ENCODE data around the gene NFATC2.

The NFATC2 gene

GRCh38 chr20:51510936-51511605 is 31.4 kb downstream of the NFATC2 start:
- no peak for TF ChIP-seq HDGF (IDR thresholded peaks at IDR 0.05; ENCODE audit: borderline replicate concordance)
- TF ChIP-seq NFRKB (IDR thresholded peaks at IDR 0.05) = no peak
- TF ChIP-seq ZNF384 (IDR thresholded peaks at IDR 0.05) = no peak
- no peak for TF ChIP-seq ARNT (IDR thresholded peaks at IDR 0.05)
- TF ChIP-seq L3MBTL2 (conservative IDR thresholded peaks at IDR 0.05) = no peak
- TF ChIP-seq BHLHE40 (IDR thresholded peaks at IDR 0.05; ENCODE audit: borderline replicate concordance) = no peak
- TF ChIP-seq FOXM1 (IDR thresholded peaks at IDR 0.05; ENCODE audit: borderline replicate concordance) = no peak
- TF ChIP-seq CTBP1 (IDR thresholded peaks at IDR 0.05; ENCODE audit: borderline replicate concordance) = no peak
- TF ChIP-seq, protein P1, sequence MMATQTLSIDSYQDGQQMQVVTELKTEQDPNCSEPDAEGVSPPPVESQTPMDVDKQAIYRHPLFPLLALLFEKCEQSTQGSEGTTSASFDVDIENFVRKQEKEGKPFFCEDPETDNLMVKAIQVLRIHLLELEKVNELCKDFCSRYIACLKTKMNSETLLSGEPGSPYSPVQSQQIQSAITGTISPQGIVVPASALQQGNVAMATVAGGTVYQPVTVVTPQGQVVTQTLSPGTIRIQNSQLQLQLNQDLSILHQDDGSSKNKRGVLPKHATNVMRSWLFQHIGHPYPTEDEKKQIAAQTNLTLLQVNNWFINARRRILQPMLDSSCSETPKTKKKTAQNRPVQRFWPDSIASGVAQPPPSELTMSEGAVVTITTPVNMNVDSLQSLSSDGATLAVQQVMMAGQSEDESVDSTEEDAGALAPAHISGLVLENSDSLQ (IDR thresholded peaks at IDR 0.05) = no peak
- no peak for TF ChIP-seq ELF4 (IDR thresholded peaks at IDR 0.05)
- TF ChIP-seq SP1 (IDR thresholded peaks at IDR 0.05) = no peak
- TF ChIP-seq TARDBP (IDR thresholded peaks at IDR 0.05) = no peak
- no peak for TF ChIP-seq SUZ12 (IDR thresholded peaks at IDR 0.05)
- no peak for TF ChIP-seq FOXA1 (IDR thresholded peaks at IDR 0.05)
- TF ChIP-seq LEF1 (IDR thresholded peaks at IDR 0.05; ENCODE audit: borderline replicate concordance) = no peak
- TF ChIP-seq FOXK2 (IDR thresholded peaks at IDR 0.05) = no peak
- POLR2A ChIA-PET = no interaction called here

GRCh38 chr20:51510169-51510568 is 32.4 kb downstream of the NFATC2 start:
- TF ChIP-seq NFRKB (IDR thresholded peaks at IDR 0.05) (no peak), HDGF (IDR thresholded peaks at IDR 0.05; ENCODE audit: borderline replicate concordance) (no peak), SP1 (IDR thresholded peaks at IDR 0.05) (no peak), L3MBTL2 (conservative IDR thresholded peaks at IDR 0.05) (no peak), ELF4 (IDR thresholded peaks at IDR 0.05) (no peak), FOXA1 (IDR thresholded peaks at IDR 0.05) (no peak), ARNT (IDR thresholded peaks at IDR 0.05) (no peak), TARDBP (IDR thresholded peaks at IDR 0.05) (no peak), BHLHE40 (IDR thresholded peaks at IDR 0.05; ENCODE audit: borderline replicate concordance) (no peak), FOXK2 (IDR thresholded peaks at IDR 0.05) (no peak), LEF1 (IDR thresholded peaks at IDR 0.05; ENCODE audit: borderline replicate concordance) (no peak)
- TF ChIP-seq, protein P1 (IDR thresholded peaks at IDR 0.05) = no peak
- ChIA-PET POLR2A (no interaction called here), CTCF (no interaction called here)
- DNase-seq (ENCODE audit: extremely low spot score) = no peak

More at GRCh38 chr20:51510936-51511605, 31.4 kb downstream of the NFATC2 start:
- CTCF ChIA-PET = no interaction called here
- DNase-seq (ENCODE audit: extremely low spot score) = no peak

DNA sequence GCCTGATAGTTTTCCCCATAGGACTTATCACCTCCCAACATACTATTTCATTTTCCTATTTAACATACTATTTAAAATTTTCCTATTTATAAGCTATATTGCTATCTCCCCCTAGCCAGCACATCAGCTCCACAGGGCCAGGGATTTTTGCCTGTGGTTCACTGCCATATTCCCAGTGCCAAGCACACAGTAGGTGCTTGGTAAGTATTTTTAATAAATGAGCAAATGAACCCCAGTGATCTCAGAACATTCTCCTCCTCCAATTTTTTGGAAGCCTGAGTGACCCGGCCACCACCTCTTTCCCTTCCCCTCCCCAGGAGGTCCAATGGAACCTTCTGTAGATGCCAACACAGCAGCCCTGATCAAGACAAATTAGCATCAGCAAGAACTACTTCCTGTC is 33.3 kb downstream of the NFATC2 start:
- no peak for DNase-seq (ENCODE audit: extremely low spot score)
- ChIA-PET CTCF (no interaction called here), POLR2A (no interaction called here)
- TF ChIP-seq L3MBTL2 (conservative IDR thresholded peaks at IDR 0.05) (no peak), FOXM1 (IDR thresholded peaks at IDR 0.05; ENCODE audit: borderline replicate concordance) (no peak), ARNT (IDR thresholded peaks at IDR 0.05) (no peak), LEF1 (IDR thresholded peaks at IDR 0.05; ENCODE audit: borderline replicate concordance) (no peak), SUZ12 (IDR thresholded peaks at IDR 0.05) (no peak), SP1 (IDR thresholded peaks at IDR 0.05) (no peak), ZNF384 (IDR thresholded peaks at IDR 0.05) (no peak), FOXK2 (IDR thresholded peaks at IDR 0.05) (no peak), BHLHE40 (IDR thresholded peaks at IDR 0.05; ENCODE audit: borderline replicate concordance) (no peak), HDGF (IDR thresholded peaks at IDR 0.05; ENCODE audit: borderline replicate concordance) (no peak), FOXA1 (IDR thresholded peaks at IDR 0.05) (no peak), ELF4 (IDR thresholded peaks at IDR 0.05) (no peak), CTBP1 (IDR thresholded peaks at IDR 0.05; ENCODE audit: borderline replicate concordance) (no peak)

GRCh38 chr20:51508780-51509179 is 33.7 kb downstream of the NFATC2 start:
- TF ChIP-seq TARDBP (IDR thresholded peaks at IDR 0.05) = no peak
- TF ChIP-seq LEF1 (IDR thresholded peaks at IDR 0.05; ENCODE audit: borderline replicate concordance) = no peak
- no peak for TF ChIP-seq SP1 (IDR thresholded peaks at IDR 0.05)
- TF ChIP-seq, protein P1 (IDR thresholded peaks at IDR 0.05) = no peak
- TF ChIP-seq BHLHE40 (IDR thresholded peaks at IDR 0.05; ENCODE audit: borderline replicate concordance) = no peak
- no peak for TF ChIP-seq FOXM1 (IDR thresholded peaks at IDR 0.05; ENCODE audit: borderline replicate concordance)
- no peak for TF ChIP-seq L3MBTL2 (conservative IDR thresholded peaks at IDR 0.05)
- no peak for TF ChIP-seq SUZ12 (IDR thresholded peaks at IDR 0.05)
- no peak for DNase-seq (ENCODE audit: extremely low spot score)
- POLR2A ChIA-PET = no interaction called here
- CTCF ChIA-PET = no interaction called here

GRCh38 chr20:51508158-51508557 is 34.4 kb downstream of the NFATC2 start:
- no peak for TF ChIP-seq NFRKB (IDR thresholded peaks at IDR 0.05)
- TF ChIP-seq, protein P1 (IDR thresholded peaks at IDR 0.05) = no peak
- no peak for TF ChIP-seq FOXA1 (IDR thresholded peaks at IDR 0.05)
- no peak for TF ChIP-seq L3MBTL2 (conservative IDR thresholded peaks at IDR 0.05)
- TF ChIP-seq LEF1 (IDR thresholded peaks at IDR 0.05; ENCODE audit: borderline replicate concordance) = no peak
- CTCF ChIA-PET = no interaction called here
- POLR2A ChIA-PET = no interaction called here
- no peak for DNase-seq (ENCODE audit: extremely low spot score)
